WTC11 (cell line): ENCODE data around the gene NOTUM.

Experiments
- ATF1 ChIP-seq: sonication (generic); formaldehyde crosslinking; IDR thresholded peaks from 2 replicates; pipeline ENCODE4 v1.8.1; 2023; ENCODE audit warnings: mild to moderate bottlenecking, moderate library complexity, missing genetic modification reagents
- CREM ChIP-seq: sonication (generic); formaldehyde crosslinking; IDR thresholded peaks from 2 replicates; pipeline ENCODE4 v1.8.1; 2022; ENCODE audit warnings: mild to moderate bottlenecking, missing genetic modification reagents, moderate library complexity
- FOXK1 ChIP-seq: sonication (generic); formaldehyde crosslinking; IDR thresholded peaks from 2 replicates; pipeline ENCODE4 v1.8.0; 2022; ENCODE audit warnings: mild to moderate bottlenecking, moderate library complexity, missing genetic modification reagents
- KAT7 ChIP-seq: sonication (generic); formaldehyde crosslinking; IDR thresholded peaks from 2 replicates; pipeline ENCODE4 v1.8.1; 2023; ENCODE audit warnings: missing genetic modification reagents, mild to moderate bottlenecking, borderline replicate concordance
- MYBL2 ChIP-seq: sonication (generic); formaldehyde crosslinking; IDR thresholded peaks from 2 replicates; pipeline ENCODE4 v1.8.1; 2023; ENCODE audit warnings: mild to moderate bottlenecking, moderate library complexity, missing genetic modification reagents
- SP1 ChIP-seq: sonication (generic); formaldehyde crosslinking; conservative IDR thresholded peaks from 2 replicates; pipeline ENCODE4 v1.8.1; 2022; ENCODE audit warnings: missing genetic modification reagents
- ZNF121 ChIP-seq: sonication (generic); formaldehyde crosslinking; IDR thresholded peaks from 2 replicates; pipeline ENCODE4 v1.8.0; 2023; ENCODE audit warnings: missing genetic modification reagents
- TF ChIP-seq, protein P1 (sequence below): fragments of 200-600 bp; IDR thresholded peaks from 2 replicates; pipeline ENCODE4 v1.8.0; 2022; ENCODE audit warnings: antibody characterized with exemption
- TF ChIP-seq, protein P2 (sequence below): sonication (generic); formaldehyde crosslinking; IDR thresholded peaks from 2 replicates; pipeline ENCODE4 v1.8.1; 2023; ENCODE audit warnings: mild to moderate bottlenecking, missing genetic modification reagents
- TF ChIP-seq, protein P3 (sequence below): sonication (generic); formaldehyde crosslinking; IDR thresholded peaks from 2 replicates; pipeline ENCODE4 v1.8.1; 2022; ENCODE audit warnings: missing genetic modification reagents, borderline replicate concordance
- TF ChIP-seq, protein P4 (sequence below): sonication (generic); formaldehyde crosslinking; IDR thresholded peaks from 2 replicates; pipeline ENCODE4 v1.8.0; 2022; ENCODE audit warnings: mild to moderate bottlenecking, missing genetic modification reagents
- TF ChIP-seq, protein P5 (sequence below): sonication (generic); formaldehyde crosslinking; conservative IDR thresholded peaks from 2 replicates; pipeline ENCODE4 v1.8.1; 2023; ENCODE audit warnings: mild to moderate bottlenecking, low read depth, missing genetic modification reagents, moderate library complexity
- TF ChIP-seq, protein P6 (sequence below): sonication (generic); formaldehyde crosslinking; IDR thresholded peaks from 2 replicates; pipeline ENCODE4 v1.8.0; 2022; ENCODE audit warnings: mild to moderate bottlenecking, missing genetic modification reagents
- TF ChIP-seq, protein P7 (sequence below): sonication (generic); formaldehyde crosslinking; conservative IDR thresholded peaks from 2 replicates; pipeline ENCODE4 v1.8.1; 2022; ENCODE audit warnings: mild to moderate bottlenecking, missing genetic modification reagents

DNA sequence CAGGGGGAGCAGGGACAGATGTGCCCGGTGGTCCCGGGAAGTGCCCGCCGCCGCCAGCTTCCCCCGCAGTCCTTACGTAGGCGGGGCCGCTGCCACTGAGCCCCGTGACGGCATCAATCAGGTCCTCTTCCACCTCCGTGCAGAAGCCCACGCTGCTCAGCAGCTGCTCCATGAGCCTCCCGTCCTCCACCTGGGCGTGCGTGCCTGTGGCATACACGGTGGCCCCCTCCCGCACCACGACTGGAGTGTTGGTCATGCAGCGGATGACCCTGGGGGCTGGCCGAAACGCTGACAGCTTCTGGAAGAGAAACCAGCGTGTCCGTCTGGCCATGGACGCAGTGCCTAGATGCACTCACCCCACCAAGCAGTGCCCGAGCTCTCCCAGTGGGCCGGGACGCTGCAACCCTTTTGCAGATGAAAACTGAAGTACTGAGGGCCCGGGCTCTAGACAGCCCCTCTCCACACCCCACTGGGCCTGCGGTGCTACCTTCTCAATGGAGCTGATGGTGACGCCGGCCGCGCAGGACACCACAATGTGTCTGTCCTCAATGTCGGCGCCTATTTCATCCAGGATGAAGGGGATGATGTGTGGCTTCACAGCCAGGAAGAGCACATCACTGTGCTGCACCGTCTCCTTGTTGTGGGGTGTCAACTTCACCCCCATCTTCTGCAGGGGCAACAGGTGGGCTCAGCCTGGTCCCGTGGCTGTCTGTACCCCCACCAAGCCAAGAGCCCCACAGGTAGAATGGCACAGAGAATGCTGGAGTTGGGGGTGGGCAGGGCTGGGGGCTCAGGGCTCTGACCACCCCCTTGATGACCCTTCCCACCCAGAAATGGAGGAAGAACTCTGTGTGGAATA lies 25.9 kb downstream of the NOTUM start:
- TF ChIP-seq, protein P1, sequence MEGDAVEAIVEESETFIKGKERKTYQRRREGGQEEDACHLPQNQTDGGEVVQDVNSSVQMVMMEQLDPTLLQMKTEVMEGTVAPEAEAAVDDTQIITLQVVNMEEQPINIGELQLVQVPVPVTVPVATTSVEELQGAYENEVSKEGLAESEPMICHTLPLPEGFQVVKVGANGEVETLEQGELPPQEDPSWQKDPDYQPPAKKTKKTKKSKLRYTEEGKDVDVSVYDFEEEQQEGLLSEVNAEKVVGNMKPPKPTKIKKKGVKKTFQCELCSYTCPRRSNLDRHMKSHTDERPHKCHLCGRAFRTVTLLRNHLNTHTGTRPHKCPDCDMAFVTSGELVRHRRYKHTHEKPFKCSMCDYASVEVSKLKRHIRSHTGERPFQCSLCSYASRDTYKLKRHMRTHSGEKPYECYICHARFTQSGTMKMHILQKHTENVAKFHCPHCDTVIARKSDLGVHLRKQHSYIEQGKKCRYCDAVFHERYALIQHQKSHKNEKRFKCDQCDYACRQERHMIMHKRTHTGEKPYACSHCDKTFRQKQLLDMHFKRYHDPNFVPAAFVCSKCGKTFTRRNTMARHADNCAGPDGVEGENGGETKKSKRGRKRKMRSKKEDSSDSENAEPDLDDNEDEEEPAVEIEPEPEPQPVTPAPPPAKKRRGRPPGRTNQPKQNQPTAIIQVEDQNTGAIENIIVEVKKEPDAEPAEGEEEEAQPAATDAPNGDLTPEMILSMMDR = no peak
- TF ChIP-seq MYBL2 (no peak), SP1 (CRISPR knock-in tag) (no peak), KAT7 (CRISPR knock-in tag) (no peak), FOXK1 (CRISPR knock-in tag) (no peak), CREM (CRISPR knock-in tag) (no peak), ATF1 (no peak), ZNF121 (no peak)
- TF ChIP-seq, protein P2, sequence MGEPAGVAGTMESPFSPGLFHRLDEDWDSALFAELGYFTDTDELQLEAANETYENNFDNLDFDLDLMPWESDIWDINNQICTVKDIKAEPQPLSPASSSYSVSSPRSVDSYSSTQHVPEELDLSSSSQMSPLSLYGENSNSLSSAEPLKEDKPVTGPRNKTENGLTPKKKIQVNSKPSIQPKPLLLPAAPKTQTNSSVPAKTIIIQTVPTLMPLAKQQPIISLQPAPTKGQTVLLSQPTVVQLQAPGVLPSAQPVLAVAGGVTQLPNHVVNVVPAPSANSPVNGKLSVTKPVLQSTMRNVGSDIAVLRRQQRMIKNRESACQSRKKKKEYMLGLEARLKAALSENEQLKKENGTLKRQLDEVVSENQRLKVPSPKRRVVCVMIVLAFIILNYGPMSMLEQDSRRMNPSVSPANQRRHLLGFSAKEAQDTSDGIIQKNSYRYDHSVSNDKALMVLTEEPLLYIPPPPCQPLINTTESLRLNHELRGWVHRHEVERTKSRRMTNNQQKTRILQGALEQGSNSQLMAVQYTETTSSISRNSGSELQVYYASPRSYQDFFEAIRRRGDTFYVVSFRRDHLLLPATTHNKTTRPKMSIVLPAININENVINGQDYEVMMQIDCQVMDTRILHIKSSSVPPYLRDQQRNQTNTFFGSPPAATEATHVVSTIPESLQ (CRISPR knock-in tag) = no peak
- TF ChIP-seq, protein P3, sequence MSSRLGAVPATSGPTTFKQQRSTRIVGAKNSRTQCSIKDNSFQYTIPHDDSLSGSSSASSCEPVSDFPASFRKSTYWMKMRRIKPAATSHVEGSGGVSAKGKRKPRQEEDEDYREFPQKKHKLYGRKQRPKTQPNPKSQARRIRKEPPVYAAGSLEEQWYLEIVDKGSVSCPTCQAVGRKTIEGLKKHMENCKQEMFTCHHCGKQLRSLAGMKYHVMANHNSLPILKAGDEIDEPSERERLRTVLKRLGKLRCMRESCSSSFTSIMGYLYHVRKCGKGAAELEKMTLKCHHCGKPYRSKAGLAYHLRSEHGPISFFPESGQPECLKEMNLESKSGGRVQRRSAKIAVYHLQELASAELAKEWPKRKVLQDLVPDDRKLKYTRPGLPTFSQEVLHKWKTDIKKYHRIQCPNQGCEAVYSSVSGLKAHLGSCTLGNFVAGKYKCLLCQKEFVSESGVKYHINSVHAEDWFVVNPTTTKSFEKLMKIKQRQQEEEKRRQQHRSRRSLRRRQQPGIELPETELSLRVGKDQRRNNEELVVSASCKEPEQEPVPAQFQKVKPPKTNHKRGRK = no peak
- TF ChIP-seq, protein P4, sequence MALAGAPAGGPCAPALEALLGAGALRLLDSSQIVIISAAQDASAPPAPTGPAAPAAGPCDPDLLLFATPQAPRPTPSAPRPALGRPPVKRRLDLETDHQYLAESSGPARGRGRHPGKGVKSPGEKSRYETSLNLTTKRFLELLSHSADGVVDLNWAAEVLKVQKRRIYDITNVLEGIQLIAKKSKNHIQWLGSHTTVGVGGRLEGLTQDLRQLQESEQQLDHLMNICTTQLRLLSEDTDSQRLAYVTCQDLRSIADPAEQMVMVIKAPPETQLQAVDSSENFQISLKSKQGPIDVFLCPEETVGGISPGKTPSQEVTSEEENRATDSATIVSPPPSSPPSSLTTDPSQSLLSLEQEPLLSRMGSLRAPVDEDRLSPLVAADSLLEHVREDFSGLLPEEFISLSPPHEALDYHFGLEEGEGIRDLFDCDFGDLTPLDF = no peak
- TF ChIP-seq, protein P5, sequence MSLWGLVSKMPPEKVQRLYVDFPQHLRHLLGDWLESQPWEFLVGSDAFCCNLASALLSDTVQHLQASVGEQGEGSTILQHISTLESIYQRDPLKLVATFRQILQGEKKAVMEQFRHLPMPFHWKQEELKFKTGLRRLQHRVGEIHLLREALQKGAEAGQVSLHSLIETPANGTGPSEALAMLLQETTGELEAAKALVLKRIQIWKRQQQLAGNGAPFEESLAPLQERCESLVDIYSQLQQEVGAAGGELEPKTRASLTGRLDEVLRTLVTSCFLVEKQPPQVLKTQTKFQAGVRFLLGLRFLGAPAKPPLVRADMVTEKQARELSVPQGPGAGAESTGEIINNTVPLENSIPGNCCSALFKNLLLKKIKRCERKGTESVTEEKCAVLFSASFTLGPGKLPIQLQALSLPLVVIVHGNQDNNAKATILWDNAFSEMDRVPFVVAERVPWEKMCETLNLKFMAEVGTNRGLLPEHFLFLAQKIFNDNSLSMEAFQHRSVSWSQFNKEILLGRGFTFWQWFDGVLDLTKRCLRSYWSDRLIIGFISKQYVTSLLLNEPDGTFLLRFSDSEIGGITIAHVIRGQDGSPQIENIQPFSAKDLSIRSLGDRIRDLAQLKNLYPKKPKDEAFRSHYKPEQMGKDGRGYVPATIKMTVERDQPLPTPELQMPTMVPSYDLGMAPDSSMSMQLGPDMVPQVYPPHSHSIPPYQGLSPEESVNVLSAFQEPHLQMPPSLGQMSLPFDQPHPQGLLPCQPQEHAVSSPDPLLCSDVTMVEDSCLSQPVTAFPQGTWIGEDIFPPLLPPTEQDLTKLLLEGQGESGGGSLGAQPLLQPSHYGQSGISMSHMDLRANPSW (CRISPR knock-in tag) = no peak
- TF ChIP-seq, protein P6, sequence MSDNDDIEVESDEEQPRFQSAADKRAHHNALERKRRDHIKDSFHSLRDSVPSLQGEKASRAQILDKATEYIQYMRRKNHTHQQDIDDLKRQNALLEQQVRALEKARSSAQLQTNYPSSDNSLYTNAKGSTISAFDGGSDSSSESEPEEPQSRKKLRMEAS = no peak
- TF ChIP-seq, protein P7, sequence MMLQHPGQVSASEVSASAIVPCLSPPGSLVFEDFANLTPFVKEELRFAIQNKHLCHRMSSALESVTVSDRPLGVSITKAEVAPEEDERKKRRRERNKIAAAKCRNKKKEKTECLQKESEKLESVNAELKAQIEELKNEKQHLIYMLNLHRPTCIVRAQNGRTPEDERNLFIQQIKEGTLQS (CRISPR knock-in tag) = no peak
